ENCODE results near the gene CIITA.

Gene CIITA

DNA sequence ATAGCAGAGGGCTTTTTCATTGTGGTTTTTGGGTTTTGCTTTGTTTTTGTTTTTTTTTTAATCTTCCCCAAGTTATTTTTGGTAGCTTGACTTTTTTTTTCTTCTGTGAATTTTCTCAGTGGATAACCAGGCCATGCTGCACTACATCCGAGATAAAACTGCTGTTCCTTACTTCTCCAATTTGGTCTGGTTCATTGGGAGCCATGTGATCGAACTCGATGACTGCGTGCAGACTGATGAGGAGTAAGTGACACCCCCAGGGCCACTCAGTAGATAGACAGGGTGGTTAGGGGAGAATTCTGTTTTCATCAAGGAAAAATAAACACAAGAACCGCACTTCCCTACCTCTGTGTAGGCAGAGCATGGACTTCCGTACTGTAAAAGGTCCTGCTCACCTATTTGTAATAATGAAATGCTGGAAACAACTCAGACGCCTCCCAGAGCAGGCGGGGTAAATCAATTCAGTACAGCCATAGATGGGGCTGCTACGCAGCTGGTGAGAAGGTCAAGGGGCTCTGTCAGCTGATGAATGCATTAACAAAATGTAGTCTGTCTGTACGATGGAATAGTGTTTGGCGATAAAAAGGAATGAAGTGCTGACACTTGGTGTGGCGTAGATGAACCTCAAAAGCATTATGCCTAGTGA, 95.9 kb downstream of the CIITA start:
- DNase-seq (ENCODE audit: low spot score): no peak

GRCh38 chr16:10976634-10977033, 99.6 kb downstream of the CIITA start:
- TF ChIP-seq CTCF (IDR thresholded peaks at IDR 0.05; ENCODE audit: extremely low read depth, missing control alignments): no peak
- no peak for DNase-seq (ENCODE audit: low spot score)

More for the DNA sequence above, 95.9 kb downstream of the CIITA start:
- TF ChIP-seq CTCF (IDR thresholded peaks at IDR 0.05; ENCODE audit: extremely low read depth, missing control alignments): no peak

GRCh38 chr16:10978124-10978523, 101.1 kb downstream of the CIITA start:
- TF ChIP-seq CTCF (IDR thresholded peaks at IDR 0.05; ENCODE audit: extremely low read depth, missing control alignments): no peak
- DNase-seq (ENCODE audit: low spot score): no peak

DNA sequence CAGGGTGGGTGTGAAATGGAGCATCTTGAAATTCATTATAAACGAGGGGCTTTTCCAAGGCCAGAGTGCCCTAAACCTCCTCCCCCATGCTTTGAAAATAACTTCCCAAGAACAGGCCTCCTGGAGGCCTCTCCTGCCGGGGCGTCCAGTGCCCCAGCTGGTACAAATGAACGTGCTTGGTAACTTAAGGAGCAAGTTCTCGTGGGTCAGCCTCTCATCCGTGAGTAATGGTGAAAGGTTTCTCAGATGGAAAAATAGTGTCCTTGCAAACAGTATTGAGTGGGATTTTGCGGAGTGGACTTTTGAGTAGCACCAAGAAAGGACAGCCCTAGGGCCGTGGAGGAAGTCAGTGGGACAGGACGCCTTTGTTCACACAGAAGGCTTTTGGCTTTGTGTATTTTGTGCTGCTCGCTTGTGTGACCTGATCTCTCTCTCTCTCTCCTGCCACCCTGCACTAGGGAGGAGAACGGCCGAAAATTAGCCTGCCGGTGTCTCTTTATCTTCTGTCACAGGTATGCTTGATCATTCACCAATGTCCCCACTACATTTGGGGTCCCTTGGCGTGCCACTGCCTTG, 102.0 kb downstream of the CIITA start:
- no peak for TF ChIP-seq CTCF (IDR thresholded peaks at IDR 0.05; ENCODE audit: extremely low read depth, missing control alignments)
- DNase-seq (ENCODE audit: low spot score): no peak

DNA sequence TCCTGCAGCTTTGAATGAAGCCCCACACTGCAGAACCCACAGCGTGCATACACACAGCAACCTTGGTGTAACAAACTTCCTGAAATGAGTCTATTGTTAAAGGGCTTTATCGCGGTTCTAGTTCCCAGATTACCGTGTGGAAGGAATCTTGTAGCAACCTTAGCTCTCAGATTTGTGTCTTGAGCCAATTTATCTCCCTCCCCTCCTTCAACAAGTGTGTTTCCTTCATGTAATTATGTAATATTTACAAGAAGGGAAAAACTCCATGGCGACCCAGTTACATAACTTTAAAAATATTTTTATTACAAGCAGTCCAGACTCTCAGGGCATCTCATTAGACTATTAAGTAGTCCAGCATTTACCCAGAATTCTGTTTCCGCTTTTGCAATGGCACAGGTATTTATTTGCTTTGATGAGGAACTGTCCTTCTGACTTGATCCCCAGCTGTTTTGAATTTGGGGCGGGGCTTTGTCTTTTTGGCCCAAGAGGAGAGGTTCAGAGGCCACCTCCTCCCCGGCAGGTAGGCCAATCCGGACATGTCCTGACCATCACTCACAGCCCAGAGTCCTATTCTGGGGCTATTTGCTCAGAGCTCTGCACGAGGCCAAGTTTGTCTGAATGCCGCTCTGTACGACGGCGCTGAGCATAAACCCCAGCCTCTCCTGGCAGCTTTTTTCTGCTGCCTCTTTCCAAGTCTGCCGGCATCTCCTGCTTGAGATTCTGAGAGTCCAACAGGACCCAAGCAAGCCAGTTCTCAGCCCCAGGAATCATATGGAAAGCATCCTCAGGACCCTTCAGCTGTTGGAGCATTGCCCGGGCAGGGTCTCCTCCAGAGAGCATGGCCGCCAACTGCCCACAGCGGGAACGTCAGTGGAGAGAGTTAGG, 103.0 kb downstream of the CIITA start:
- no peak for DNase-seq (ENCODE audit: low spot score)
- no peak for TF ChIP-seq CTCF (IDR thresholded peaks at IDR 0.05; ENCODE audit: extremely low read depth, missing control alignments)

DNA sequence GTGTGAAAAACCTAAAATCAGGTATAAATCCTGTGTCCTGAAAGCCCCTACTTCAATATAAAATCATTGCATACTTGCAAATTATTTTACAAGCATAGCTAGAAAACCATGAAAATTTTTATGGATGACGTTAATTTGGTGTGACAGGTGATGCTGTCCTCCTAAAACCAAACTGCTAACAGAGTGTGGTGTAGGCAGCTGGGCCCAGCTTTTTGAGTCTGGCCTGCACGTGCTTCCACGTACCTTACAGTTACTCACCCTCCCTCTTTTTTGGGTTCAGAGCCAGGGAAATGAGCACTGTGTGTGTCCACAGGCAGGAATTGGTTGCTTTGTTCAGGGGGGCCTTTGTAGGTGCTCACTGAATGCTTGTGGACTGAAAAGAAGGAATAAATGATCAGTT, 103.8 kb downstream of the CIITA start:
- DNase-seq (ENCODE audit: low spot score): no peak

More for the DNA sequence above, 103.8 kb downstream of the CIITA start:
- TF ChIP-seq CTCF (IDR thresholded peaks at IDR 0.05; ENCODE audit: extremely low read depth, missing control alignments): no peak
